Measurements from ENCODE around the gene MAP3K3. TPM values are rescaled to one million over a fixed set of nuclear protein-coding genes. Genes with fewer than 3 reads are reported as not detected.

The MAP3K3 gene
- polyA plus RNA-seq, 2 of the 4 experiments (the other 2 are of a cell fraction), result 10.8 to 11.2 TPM

DNA sequence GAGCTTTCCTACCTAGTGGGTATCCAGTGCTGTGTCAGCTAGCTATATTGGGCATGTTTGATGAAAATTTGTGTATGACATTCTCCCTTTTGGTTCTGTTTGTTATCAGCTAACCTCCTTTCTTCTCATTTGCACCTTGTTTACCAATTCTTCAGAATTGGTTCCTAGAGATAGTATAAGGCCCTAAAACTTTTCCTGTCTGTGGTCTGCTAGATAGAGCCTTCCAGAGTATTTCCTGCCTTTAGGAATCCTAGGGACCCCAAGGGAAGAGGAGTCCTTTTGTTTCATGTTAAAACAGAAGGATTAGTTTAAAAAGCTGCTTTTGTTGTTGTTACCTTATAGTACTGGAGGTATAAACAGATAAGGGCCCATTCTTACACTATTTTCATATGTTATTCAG lies 11.5 kb downstream of the MAP3K3 start:
- ChIA-PET POLR2A (no interaction called here), CTCF (interaction anchor here (1.8 to 4.1 kb wide), 2 partner anchors 13 to 22 kb away, joined by 4 to 21 read pairs; no protein-coding TSS in a partner anchor)
- no peak overlapping the region for H3K4me2 ChIP-seq
- H3K4me1 ChIP-seq, result no peaks in the 10 kb centered on the region
- TF ChIP-seq NPAS2 (CRISPR knock-in tag; IDR thresholded peaks at IDR 0.05; ENCODE audit: borderline replicate concordance) (no peak), CEBPB (IDR thresholded peaks at IDR 0.05) (no peak), CBX2 (IDR thresholded peaks at IDR 0.05; ENCODE audit: borderline replicate concordance, low read depth) (no peak), EHMT2 (IDR thresholded peaks at IDR 0.05; ENCODE audit: low read depth) (no peak), HEYL (CRISPR knock-in tag; IDR thresholded peaks at IDR 0.05) (no peak), FOSL2 (IDR thresholded peaks at IDR 0.05) (no peak), FOSL2 (CRISPR knock-in tag; IDR thresholded peaks at IDR 0.05) (no peak), POLR2A (IDR thresholded peaks at IDR 0.05; ENCODE audit: low read length) (no peak), JUN (IDR thresholded peaks at IDR 0.05) (no peak), JUNB (IDR thresholded peaks at IDR 0.05) (no peak), MAZ (IDR thresholded peaks at IDR 0.05; ENCODE audit: borderline replicate concordance, low read depth, low read length) (no peak), ZFP36 (IDR thresholded peaks at IDR 0.05; ENCODE audit: borderline replicate concordance, partially characterized antibody) (no peak)
- TF ChIP-seq, protein P1, sequence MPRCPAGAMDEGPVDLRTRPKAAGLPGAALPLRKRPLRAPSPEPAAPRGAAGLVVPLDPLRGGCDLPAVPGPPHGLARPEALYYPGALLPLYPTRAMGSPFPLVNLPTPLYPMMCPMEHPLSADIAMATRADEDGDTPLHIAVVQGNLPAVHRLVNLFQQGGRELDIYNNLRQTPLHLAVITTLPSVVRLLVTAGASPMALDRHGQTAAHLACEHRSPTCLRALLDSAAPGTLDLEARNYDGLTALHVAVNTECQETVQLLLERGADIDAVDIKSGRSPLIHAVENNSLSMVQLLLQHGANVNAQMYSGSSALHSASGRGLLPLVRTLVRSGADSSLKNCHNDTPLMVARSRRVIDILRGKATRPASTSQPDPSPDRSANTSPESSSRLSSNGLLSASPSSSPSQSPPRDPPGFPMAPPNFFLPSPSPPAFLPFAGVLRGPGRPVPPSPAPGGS (IDR thresholded peaks at IDR 0.05), result no peak
- TF ChIP-seq, protein P2, sequence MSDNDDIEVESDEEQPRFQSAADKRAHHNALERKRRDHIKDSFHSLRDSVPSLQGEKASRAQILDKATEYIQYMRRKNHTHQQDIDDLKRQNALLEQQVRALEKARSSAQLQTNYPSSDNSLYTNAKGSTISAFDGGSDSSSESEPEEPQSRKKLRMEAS (IDR thresholded peaks at IDR 0.05), result no peak
- TF ChIP-seq, protein P3, sequence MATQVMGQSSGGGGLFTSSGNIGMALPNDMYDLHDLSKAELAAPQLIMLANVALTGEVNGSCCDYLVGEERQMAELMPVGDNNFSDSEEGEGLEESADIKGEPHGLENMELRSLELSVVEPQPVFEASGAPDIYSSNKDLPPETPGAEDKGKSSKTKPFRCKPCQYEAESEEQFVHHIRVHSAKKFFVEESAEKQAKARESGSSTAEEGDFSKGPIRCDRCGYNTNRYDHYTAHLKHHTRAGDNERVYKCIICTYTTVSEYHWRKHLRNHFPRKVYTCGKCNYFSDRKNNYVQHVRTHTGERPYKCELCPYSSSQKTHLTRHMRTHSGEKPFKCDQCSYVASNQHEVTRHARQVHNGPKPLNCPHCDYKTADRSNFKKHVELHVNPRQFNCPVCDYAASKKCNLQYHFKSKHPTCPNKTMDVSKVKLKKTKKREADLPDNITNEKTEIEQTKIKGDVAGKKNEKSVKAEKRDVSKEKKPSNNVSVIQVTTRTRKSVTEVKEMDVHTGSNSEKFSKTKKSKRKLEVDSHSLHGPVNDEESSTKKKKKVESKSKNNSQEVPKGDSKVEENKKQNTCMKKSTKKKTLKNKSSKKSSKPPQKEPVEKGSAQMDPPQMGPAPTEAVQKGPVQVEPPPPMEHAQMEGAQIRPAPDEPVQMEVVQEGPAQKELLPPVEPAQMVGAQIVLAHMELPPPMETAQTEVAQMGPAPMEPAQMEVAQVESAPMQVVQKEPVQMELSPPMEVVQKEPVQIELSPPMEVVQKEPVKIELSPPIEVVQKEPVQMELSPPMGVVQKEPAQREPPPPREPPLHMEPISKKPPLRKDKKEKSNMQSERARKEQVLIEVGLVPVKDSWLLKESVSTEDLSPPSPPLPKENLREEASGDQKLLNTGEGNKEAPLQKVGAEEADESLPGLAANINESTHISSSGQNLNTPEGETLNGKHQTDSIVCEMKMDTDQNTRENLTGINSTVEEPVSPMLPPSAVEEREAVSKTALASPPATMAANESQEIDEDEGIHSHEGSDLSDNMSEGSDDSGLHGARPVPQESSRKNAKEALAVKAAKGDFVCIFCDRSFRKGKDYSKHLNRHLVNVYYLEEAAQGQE (IDR thresholded peaks at IDR 0.05), result no peak
- TF ChIP-seq, protein P4, sequence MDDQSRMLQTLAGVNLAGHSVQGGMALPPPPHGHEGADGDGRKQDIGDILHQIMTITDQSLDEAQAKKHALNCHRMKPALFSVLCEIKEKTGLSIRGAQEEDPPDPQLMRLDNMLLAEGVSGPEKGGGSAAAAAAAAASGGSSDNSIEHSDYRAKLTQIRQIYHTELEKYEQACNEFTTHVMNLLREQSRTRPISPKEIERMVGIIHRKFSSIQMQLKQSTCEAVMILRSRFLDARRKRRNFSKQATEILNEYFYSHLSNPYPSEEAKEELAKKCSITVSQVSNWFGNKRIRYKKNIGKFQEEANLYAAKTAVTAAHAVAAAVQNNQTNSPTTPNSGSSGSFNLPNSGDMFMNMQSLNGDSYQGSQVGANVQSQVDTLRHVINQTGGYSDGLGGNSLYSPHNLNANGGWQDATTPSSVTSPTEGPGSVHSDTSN (IDR thresholded peaks at IDR 0.05), result no peak
- no peak for FAIRE-seq
- no peak overlapping the region for H3K27ac ChIP-seq
- H3K9me3 ChIP-seq, result no peaks in the 10 kb centered on the region
- H3K4me3 ChIP-seq, result no peak overlapping the region
- DNase-seq (ENCODE audit: low read depth in 1 of 2, low spot score in 1 of 2), result no peak
- ATAC-seq, result no peak

DNA sequence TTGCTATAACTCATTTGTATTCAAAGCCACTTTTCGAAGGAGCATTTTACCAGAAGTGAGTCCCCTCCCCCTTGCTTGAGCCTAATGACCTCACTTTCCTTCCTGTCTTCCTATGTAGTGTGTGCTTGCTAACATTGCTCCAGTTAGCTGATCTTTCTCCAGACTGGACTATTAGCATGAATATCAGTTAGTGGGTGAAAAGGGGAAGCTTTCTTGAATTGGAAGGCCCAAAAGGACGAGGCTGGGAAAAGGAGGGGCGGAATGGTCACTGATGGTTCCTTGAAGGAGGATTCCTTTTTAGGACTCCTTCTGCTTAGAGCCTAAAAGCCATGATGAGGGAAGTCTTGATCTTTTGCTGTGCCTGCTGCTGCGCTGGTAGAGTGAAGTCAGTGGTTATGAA lies 11.9 kb downstream of the MAP3K3 start:
- DNase-seq (ENCODE audit: low read depth in 1 of 2, low spot score in 1 of 2) (no peak), FAIRE-seq (no peak), ATAC-seq (no peak)
- no peaks in the 10 kb centered on the region for H3K4me1 ChIP-seq
- ChIA-PET CTCF (interaction anchor here (1.0 to 4.1 kb wide), 3 partner anchors 12 to 155 kb away, joined by 3 to 21 read pairs (median 4); no protein-coding TSS in a partner anchor), POLR2A (no interaction called here)
- TF ChIP-seq, protein P5, sequence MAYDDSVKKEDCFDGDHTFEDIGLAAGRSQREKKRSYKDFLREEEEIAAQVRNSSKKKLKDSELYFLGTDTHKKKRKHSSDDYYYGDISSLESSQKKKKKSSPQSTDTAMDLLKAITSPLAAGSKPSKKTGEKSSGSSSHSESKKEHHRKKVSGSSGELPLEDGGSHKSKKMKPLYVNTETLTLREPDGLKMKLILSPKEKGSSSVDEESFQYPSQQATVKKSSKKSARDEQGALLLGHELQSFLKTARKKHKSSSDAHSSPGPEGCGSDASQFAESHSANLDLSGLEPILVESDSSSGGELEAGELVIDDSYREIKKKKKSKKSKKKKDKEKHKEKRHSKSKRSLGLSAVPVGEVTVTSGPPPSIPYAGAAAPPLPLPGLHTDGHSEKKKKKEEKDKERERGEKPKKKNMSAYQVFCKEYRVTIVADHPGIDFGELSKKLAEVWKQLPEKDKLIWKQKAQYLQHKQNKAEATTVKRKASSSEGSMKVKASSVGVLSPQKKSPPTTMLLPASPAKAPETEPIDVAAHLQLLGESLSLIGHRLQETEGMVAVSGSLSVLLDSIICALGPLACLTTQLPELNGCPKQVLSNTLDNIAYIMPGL (CRISPR knock-in tag; IDR thresholded peaks at IDR 0.05; ENCODE audit: borderline replicate concordance), result no peak
- TF ChIP-seq RARB (CRISPR knock-in tag; IDR thresholded peaks at IDR 0.05), result no peak
- TF ChIP-seq, protein P2 (IDR thresholded peaks at IDR 0.05), result no peak
- no peak overlapping the region for H3K4me3 ChIP-seq
- 91% methylated on average over 4 of the region's 4 CpGs for WGBS (ENCODE audit: missing lambda C conversion rate)
- no peaks in the 10 kb centered on the region for H3K9me3 ChIP-seq
- no peak overlapping the region for H3K27ac ChIP-seq
- H3K4me2 ChIP-seq, result no peak overlapping the region

Measured in A549 (cell line).